ENCODE measurements around the gene PRKN.

GRCh38 chr6:162363757-162364156, 363.8 kb downstream of the PRKN start:
- TF ChIP-seq CTCF (IDR thresholded peaks at IDR 0.05) (no peak), ZFX (IDR thresholded peaks at IDR 0.05; ENCODE audit: borderline replicate concordance) (no peak)

All from 22Rv1 (cell line).